Loucy (cell line): Measurements from ENCODE around the gene TSHR.

Experiments used
- CTCF ChIP-seq: fragments of 200-600 bp; sonication (generic); conservative IDR thresholded peaks from 2 replicates; pipeline ENCODE4 v1.5.1; 2014; ENCODE audit warnings: mild to moderate bottlenecking, antibody characterized with exemption, low read length
- EZH2phosphoT487 ChIP-seq: fragments of 200-600 bp; IDR thresholded peaks from 2 replicates; pipeline ENCODE4 v1.6.1; 2018; ENCODE audit warnings: antibody characterized with exemption, mild to moderate bottlenecking, moderate library complexity, borderline replicate concordance

- TF ChIP-seq CTCF, result peak; percentile 72
- TF ChIP-seq EZH2phosphoT487, result no peak
Observed at GRCh38 chr14:80996049-80996901, 40.9 kb downstream of the TSHR start.
